GM23338 (cell line): ENCODE measurements around the gene DOCK10.

ENCODE experiments used
- CREB1 ChIP-seq: fragments of 250-450 bp; sonication (Bioruptor Pico); IDR thresholded peaks from 2 replicates; pipeline ENCODE4 v1.5.0; 2020; ENCODE audit warnings: low read depth, mild to moderate bottlenecking, moderate library complexity
- CTCF ChIP-seq, 2 experiments: fragments of 200-600 bp in 1 of 2; sonication (generic) in 1 of 2; conservative IDR thresholded peaks; 2 replicates each; pipeline versions ENCODE4 v1.5.1 to v1.6.1; 2016 to 2017; ENCODE audit warnings: antibody characterized with exemption in 2 of 2, low read depth in 2 of 2, mild to moderate bottlenecking in 2 of 2, moderate library complexity in 1 of 2
- EZH2 ChIP-seq: fragments of 200-600 bp; sonication (generic); IDR thresholded peaks from one replicate; pipeline ENCODE4 v1.8.0; 2017; ENCODE audit warnings: antibody characterized with exemption, mild to moderate bottlenecking, low read depth; ENCODE audit not compliant: unreplicated experiment
- EZH2phosphoT487 ChIP-seq: fragments of 200-600 bp; sonication (generic); IDR thresholded peaks from one replicate; pipeline ENCODE4 v1.8.1; 2018; ENCODE audit warnings: antibody characterized with exemption; ENCODE audit not compliant: unreplicated experiment
- NANOG ChIP-seq: IDR thresholded peaks from 2 replicates; pipeline ENCODE4 v1.6.1; 2016; ENCODE audit warnings: antibody characterized with exemption, borderline replicate concordance
- POLR2AphosphoS5 ChIP-seq: IDR thresholded peaks from 2 replicates; pipeline ENCODE4 v1.6.1; 2016; ENCODE audit warnings: antibody characterized with exemption, low read depth
- STAT1 ChIP-seq: IDR thresholded peaks from one replicate; pipeline ENCODE4 v1.6.1; 2016; ENCODE audit warnings: antibody characterized with exemption; ENCODE audit not compliant: unreplicated experiment
- ZNF114 ChIP-seq: fragments of 250-450 bp; sonication (Bioruptor Pico); IDR thresholded peaks from 2 replicates; pipeline ENCODE4 v1.5.0; 2020; ENCODE audit warnings: mild to moderate bottlenecking, moderate library complexity
- ZNF331 ChIP-seq: fragments of 250-450 bp; sonication (Bioruptor Pico); IDR thresholded peaks from 2 replicates; pipeline ENCODE4 v1.5.0; 2020; ENCODE audit warnings: low read depth, mild to moderate bottlenecking, moderate library complexity
- ZNF462 ChIP-seq: fragments of 250-450 bp; sonication (Bioruptor Pico); IDR thresholded peaks from 2 replicates; pipeline ENCODE4 v1.5.0; 2020; ENCODE audit warnings: mild to moderate bottlenecking, moderate library complexity
- TF ChIP-seq, protein P1 (sequence below): IDR thresholded peaks from one replicate; pipeline ENCODE4 v1.6.1; 2018; ENCODE audit warnings: antibody characterized with exemption; ENCODE audit not compliant: unreplicated experiment
- TF ChIP-seq, protein P2 (sequence below): IDR thresholded peaks from 2 replicates; pipeline ENCODE4 v1.6.1; 2016; ENCODE audit warnings: antibody characterized with exemption

- TF ChIP-seq CTCF (conservative IDR thresholded peaks at IDR 0.05; ENCODE audit: low read depth in 2 of 2), result no peak
- TF ChIP-seq, protein P1, sequence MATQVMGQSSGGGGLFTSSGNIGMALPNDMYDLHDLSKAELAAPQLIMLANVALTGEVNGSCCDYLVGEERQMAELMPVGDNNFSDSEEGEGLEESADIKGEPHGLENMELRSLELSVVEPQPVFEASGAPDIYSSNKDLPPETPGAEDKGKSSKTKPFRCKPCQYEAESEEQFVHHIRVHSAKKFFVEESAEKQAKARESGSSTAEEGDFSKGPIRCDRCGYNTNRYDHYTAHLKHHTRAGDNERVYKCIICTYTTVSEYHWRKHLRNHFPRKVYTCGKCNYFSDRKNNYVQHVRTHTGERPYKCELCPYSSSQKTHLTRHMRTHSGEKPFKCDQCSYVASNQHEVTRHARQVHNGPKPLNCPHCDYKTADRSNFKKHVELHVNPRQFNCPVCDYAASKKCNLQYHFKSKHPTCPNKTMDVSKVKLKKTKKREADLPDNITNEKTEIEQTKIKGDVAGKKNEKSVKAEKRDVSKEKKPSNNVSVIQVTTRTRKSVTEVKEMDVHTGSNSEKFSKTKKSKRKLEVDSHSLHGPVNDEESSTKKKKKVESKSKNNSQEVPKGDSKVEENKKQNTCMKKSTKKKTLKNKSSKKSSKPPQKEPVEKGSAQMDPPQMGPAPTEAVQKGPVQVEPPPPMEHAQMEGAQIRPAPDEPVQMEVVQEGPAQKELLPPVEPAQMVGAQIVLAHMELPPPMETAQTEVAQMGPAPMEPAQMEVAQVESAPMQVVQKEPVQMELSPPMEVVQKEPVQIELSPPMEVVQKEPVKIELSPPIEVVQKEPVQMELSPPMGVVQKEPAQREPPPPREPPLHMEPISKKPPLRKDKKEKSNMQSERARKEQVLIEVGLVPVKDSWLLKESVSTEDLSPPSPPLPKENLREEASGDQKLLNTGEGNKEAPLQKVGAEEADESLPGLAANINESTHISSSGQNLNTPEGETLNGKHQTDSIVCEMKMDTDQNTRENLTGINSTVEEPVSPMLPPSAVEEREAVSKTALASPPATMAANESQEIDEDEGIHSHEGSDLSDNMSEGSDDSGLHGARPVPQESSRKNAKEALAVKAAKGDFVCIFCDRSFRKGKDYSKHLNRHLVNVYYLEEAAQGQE, result no peak
- no peak for TF ChIP-seq POLR2AphosphoS5
- no peak for TF ChIP-seq EZH2
- TF ChIP-seq STAT1, result no peak
- TF ChIP-seq ZNF331, result no peak
- TF ChIP-seq EZH2phosphoT487, result no peak
- TF ChIP-seq, protein P2, sequence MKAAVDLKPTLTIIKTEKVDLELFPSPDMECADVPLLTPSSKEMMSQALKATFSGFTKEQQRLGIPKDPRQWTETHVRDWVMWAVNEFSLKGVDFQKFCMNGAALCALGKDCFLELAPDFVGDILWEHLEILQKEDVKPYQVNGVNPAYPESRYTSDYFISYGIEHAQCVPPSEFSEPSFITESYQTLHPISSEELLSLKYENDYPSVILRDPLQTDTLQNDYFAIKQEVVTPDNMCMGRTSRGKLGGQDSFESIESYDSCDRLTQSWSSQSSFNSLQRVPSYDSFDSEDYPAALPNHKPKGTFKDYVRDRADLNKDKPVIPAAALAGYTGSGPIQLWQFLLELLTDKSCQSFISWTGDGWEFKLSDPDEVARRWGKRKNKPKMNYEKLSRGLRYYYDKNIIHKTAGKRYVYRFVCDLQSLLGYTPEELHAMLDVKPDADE, result no peak
- TF ChIP-seq CREB1, result no peak
- no peak for TF ChIP-seq ZNF462 (CRISPR knock-in tag)
- no peak for TF ChIP-seq NANOG
- no peak for TF ChIP-seq ZNF114 (CRISPR knock-in tag)
Observed at GRCh38 chr2:225074366-225074765, 32.1 kb upstream of the DOCK10 start.
